NCI-H2081 treated with DMSO at 0.1 percent for 48 hours (cell line): Measurements from ENCODE around the gene APBA3.

Experiments
- DNase-seq: peaks from one replicate; lab custom pipeline; 2025; lab: John Stamatoyannopoulos, UW

The APBA3 gene

DNA sequence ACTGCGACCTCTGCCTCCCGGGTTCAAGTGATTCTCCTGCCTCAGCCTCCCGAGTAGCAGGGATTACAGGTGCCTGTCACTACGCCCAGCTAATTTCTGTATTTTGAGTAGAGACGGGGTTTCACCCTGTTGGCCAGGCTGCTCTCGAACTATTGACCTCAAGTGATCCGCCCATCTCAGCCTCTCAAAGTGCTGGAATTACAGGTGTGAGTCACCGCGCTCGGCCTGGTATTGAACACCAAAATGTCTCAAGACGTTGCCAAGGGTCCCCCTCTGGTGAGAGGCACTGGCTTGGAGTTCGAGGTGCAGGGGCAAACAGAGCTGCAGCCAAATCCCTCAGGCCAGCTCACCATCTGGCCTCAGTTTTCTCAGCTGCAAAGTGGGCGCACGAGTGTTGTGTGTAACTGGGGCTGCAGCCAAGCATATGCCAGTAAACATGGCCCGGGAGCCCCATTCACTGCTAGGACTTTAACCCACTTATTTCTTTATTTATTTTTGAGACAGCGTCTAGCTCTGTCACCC is 45.3 kb downstream of the APBA3 start:
- no peak for DNase-seq

GRCh38 chr19:3712663-3713611 is 48.6 kb downstream of the APBA3 start:
- DNase-seq, result no peak

- no peak for DNase-seq
These were observed 51.2 kb downstream of the APBA3 start for GRCh38 chr19:3710265-3710812.

- DNase-seq, result no peak
These were observed 53.1 kb downstream of the APBA3 start, which contains the start of gene TJP3 for GRCh38 chr19:3708207-3708931. TJP3 (plus strand) TSS chr19:3708384; CDS start chr19:3728433, 20,049 bp downstream.

- no peak for DNase-seq
These were observed 53.7 kb downstream of the APBA3 start for GRCh38 chr19:3707868-3708206.

- DNase-seq, result no peak
These were observed 60.3 kb downstream of the APBA3 start for GRCh38 chr19:3701200-3701599.
